Vagina (tissue), 2 donors: ENCODE measurements around the gene TRIM24. TPM values are rescaled to one million over a fixed set of nuclear protein-coding genes. Genes with fewer than 3 reads are reported as not detected.

Experiments
- DNase-seq, 2 donors: peaks; one replicate each; pipeline ENCODE4 v3.0.0-alpha.2; 2017; ENCODE audit errors: extremely low spot score in 2 of 2
- H3K27ac ChIP-seq: fragments of 200-600 bp; sonication (generic); one replicate; pipeline ENCODE4 v1.5.1; 2019
- H3K27me3 ChIP-seq: fragments of 200-600 bp; sonication (generic); one replicate; pipeline ENCODE4 v1.5.1; 2019
- H3K36me3 ChIP-seq, 2 donors: fragments of 200-600 bp; sonication (generic); one replicate each; pipeline ENCODE4 v1.5.1; 2017 to 2019
- H3K4me1 ChIP-seq: fragments of 200-600 bp; sonication (generic); one replicate; pipeline ENCODE4 v1.5.1; 2019
- H3K4me3 ChIP-seq, 2 donors: fragments of 200-600 bp; sonication (generic); 1 replicate in 1 of 2; 2 replicates in 1 of 2; pipeline ENCODE4 v1.5.1; 2016 to 2019
- H3K9me3 ChIP-seq: fragments of 200-600 bp; sonication (generic); one replicate; pipeline ENCODE4 v1.5.1; 2019
- POLR2A ChIP-seq, 2 donors: fragments of 450-650 bp; IDR thresholded peaks; one replicate each; pipeline ENCODE4 v1.6.1; 2017; ENCODE audit warnings: antibody characterized with exemption in 2 of 2, mild to moderate bottlenecking in 2 of 2, moderate library complexity in 2 of 2
- POLR2AphosphoS5 ChIP-seq, 2 donors: sonication (generic); formaldehyde crosslinking; IDR thresholded peaks; one replicate each; pipeline ENCODE4 v1.9.0; 2017; ENCODE audit warnings: antibody characterized with exemption in 2 of 2, mild to moderate bottlenecking in 2 of 2, low read depth in 1 of 2; ENCODE audit not compliant: insufficient read depth in 1 of 2
- intact Hi-C: fragments of 100-400 bp; cut with DNase I; formaldehyde crosslinking; loops from one replicate; pipeline ENCODE4 v1.15.1; 2023
- total RNA-seq: library from RNA; depleted of rRNA; stranded (reverse); fragments of >200 nt; gene quantifications from one replicate; pipeline ENCODE4 v1.2.3, GENCODE V29; 2016
- TF ChIP-seq, protein P1 (sequence below), 3 experiments: fragments of 450-650 bp in 2 of 3; fragments of 200-600 bp in 1 of 3; sonication (generic) in 1 of 3; IDR thresholded peaks; one replicate each; pipeline ENCODE4 v1.5.1; 2017 to 2019; ENCODE audit warnings: antibody characterized with exemption in 3 of 3, mild to moderate bottlenecking in 2 of 3, moderate library complexity in 2 of 3

The TRIM24 gene
- total RNA-seq, 1 donor from 2014 or later: 12.5 TPM

DNA sequence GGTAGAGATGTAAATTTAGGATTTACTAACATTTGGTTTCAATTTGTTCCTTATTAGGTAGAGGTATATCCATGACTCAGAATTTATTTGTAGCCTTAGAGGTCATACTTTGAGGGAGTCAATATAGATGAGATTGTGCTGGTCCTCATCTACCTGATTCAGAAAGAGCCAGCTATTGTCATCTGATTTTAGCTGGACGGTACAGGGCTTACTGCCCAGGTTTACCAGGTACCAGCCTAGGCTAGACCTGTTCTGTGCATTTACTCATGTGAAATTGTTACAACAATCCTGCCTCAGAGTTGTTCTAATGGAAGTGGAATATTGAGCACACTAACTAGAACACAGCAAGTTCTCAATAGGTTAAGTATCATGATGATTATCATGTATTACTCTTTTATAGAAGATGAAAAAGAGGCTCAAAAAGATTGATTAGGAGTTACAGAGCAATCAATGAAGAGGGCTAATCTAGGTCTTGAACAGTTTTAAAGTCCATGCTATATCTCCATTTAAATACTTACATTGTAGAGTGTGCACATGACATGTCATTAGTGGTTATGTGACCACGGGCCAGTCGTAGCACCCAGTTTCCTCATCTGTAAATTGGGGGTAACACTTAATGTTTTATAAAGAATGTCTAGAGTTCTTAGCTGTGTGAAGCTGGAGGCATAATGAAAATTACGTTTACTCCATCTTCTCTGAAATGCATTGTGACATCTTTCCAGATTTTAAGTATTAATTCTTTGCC is 42.1 kb downstream of the TRIM24 start:
- Histone ChIP-seq H3K36me3 (no peaks in the 10 kb centered on the region), H3K4me1 (peaks cover 6% of the 10 kb centered on the region), H3K27me3 (no peaks in the 10 kb centered on the region), H3K27ac (no peak overlapping the region), H3K4me3 (no peak overlapping the region), H3K9me3 (no peaks in the 10 kb centered on the region)
- intact Hi-C loops: no loop called here
- TF ChIP-seq POLR2AphosphoS5 (IDR thresholded peaks at IDR 0.05; ENCODE audit: insufficient read depth in 1 of 2, low read depth in 1 of 2) (no peak), POLR2A (IDR thresholded peaks at IDR 0.05) (no peak)
- TF ChIP-seq, protein P1, sequence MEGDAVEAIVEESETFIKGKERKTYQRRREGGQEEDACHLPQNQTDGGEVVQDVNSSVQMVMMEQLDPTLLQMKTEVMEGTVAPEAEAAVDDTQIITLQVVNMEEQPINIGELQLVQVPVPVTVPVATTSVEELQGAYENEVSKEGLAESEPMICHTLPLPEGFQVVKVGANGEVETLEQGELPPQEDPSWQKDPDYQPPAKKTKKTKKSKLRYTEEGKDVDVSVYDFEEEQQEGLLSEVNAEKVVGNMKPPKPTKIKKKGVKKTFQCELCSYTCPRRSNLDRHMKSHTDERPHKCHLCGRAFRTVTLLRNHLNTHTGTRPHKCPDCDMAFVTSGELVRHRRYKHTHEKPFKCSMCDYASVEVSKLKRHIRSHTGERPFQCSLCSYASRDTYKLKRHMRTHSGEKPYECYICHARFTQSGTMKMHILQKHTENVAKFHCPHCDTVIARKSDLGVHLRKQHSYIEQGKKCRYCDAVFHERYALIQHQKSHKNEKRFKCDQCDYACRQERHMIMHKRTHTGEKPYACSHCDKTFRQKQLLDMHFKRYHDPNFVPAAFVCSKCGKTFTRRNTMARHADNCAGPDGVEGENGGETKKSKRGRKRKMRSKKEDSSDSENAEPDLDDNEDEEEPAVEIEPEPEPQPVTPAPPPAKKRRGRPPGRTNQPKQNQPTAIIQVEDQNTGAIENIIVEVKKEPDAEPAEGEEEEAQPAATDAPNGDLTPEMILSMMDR (IDR thresholded peaks at IDR 0.05): no peak
- no peak for DNase-seq

DNA sequence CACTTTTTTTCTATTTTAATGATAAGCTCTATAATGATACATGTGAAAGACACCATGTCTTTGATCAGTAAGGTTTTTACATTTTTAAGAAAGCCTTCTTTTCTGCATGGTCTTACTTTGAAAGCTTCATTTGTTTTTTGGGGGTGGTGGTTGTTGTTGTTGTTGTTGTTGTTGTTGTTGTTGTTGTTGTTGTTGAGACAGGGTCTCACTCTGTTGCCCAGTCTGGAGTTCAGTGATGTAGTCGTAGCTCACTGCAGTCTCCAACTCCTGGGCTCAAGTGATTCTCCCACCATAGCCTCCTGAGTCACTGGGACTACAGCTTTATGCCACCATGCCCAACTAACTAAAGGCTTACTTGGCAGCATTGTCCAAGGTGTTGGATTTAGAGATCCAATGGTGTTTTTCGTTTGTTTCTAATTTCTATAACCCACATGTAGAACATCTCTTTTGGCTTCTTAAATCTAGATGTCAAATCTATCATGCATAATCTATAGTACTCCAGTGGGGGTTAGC is 45.4 kb downstream of the TRIM24 start:
- Histone ChIP-seq H3K27ac (no peak overlapping the region), H3K36me3 (no peaks in the 10 kb centered on the region), H3K27me3 (no peaks in the 10 kb centered on the region), H3K4me3 (no peak overlapping the region), H3K4me1 (peaks cover 6% of the 10 kb centered on the region), H3K9me3 (no peaks in the 10 kb centered on the region)
- TF ChIP-seq POLR2A (IDR thresholded peaks at IDR 0.05) (no peak), POLR2AphosphoS5 (IDR thresholded peaks at IDR 0.05; ENCODE audit: insufficient read depth in 1 of 2, low read depth in 1 of 2) (no peak)
- TF ChIP-seq, protein P1 (IDR thresholded peaks at IDR 0.05): no peak
- intact Hi-C loops: no loop called here
- DNase-seq: no peak

DNA sequence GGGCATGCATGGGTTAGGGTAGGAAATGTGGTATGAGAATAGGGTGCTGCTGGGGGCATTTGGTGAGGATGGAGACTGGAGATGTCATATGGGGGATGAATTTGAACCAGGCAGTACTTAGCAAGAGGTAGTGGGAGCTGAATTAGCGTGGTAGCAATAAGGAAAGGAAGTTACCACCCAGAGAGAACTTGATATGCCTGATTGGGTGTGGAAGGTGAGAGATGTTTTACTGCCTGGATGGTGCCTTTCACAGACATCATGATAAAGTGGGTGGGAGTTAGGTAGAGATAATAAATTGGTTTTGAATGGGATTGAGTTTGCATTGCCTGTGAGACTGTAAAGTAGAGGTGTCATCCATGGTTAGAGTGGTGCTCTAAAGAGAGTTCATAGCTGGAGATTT is 46.7 kb downstream of the TRIM24 start:
- intact Hi-C loops: no loop called here
- H3K36me3 ChIP-seq: no peaks in the 10 kb centered on the region
- TF ChIP-seq, protein P1 (IDR thresholded peaks at IDR 0.05): no peak
- TF ChIP-seq POLR2AphosphoS5 (IDR thresholded peaks at IDR 0.05; ENCODE audit: insufficient read depth in 1 of 2, low read depth in 1 of 2): no peak
- TF ChIP-seq POLR2A (IDR thresholded peaks at IDR 0.05): no peak
- DNase-seq: no peak
- no peak overlapping the region for H3K4me3 ChIP-seq
- H3K27me3 ChIP-seq: no peaks in the 10 kb centered on the region
- no peak overlapping the region for H3K27ac ChIP-seq
- H3K4me1 ChIP-seq: no peaks in the 10 kb centered on the region
- H3K9me3 ChIP-seq: no peaks in the 10 kb centered on the region

DNA sequence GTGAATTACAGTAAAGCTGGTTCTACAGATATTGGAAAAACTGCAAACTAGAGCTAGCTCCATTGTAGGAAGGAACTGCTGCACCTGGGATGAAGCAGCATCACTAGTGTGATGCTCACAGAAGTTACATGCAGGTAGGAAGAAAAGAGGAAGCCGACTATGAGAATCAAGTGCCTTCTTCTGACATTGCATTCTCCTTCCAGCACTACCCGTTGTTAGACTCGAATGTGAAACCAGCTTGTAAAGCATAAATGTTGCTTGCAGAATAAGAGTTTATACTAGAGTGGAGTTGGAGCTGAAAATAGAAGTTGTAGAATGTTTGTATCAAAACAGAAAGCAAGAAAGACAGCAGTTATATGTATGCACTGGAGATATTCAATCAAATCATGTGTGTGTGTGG is 49.9 kb downstream of the TRIM24 start:
- TF ChIP-seq POLR2A (IDR thresholded peaks at IDR 0.05) (no peak), POLR2AphosphoS5 (IDR thresholded peaks at IDR 0.05; ENCODE audit: insufficient read depth in 1 of 2, low read depth in 1 of 2) (no peak)
- TF ChIP-seq, protein P1 (IDR thresholded peaks at IDR 0.05): no peak
- no peaks in the 10 kb centered on the region for H3K27me3 ChIP-seq
- no peaks in the 10 kb centered on the region for H3K9me3 ChIP-seq
- no peak overlapping the region for H3K4me3 ChIP-seq
- intact Hi-C loops: no loop called here
- DNase-seq: no peak
- H3K27ac ChIP-seq: no peak overlapping the region
- no peaks in the 10 kb centered on the region for H3K36me3 ChIP-seq
- no peaks in the 10 kb centered on the region for H3K4me1 ChIP-seq
